HUES6 (cell line): Measurements from ENCODE around the gene ADGRD1.
"Not testable (repeated sequence)": the region's sequence is repeated elsewhere in the genome, so short reads cannot be mapped to it uniquely, and the experiment has no call there.

ENCODE experiments used
- H3K27ac ChIP-seq: 2 replicates; pipeline ENCODE4 v1.7.0; 2013; ENCODE audit warnings: low read depth, mild to moderate bottlenecking, low read length, inconsistent platforms
- H3K27me3 ChIP-seq: 2 replicates; pipeline ENCODE4 v1.6.1; 2013; ENCODE audit warnings: low read length; ENCODE audit not compliant: control insufficient read depth, insufficient read depth
- H3K36me3 ChIP-seq: 2 replicates; pipeline ENCODE4 v1.6.1; 2013; ENCODE audit warnings: low read length; ENCODE audit not compliant: control insufficient read depth, insufficient read depth
- H3K4me1 ChIP-seq: 2 replicates; pipeline ENCODE4 v1.6.1; 2013; ENCODE audit warnings: low read length; ENCODE audit not compliant: control insufficient read depth, insufficient read depth
- H3K4me3 ChIP-seq: 2 replicates; pipeline ENCODE4 v1.5.1; 2013; ENCODE audit warnings: low read depth, low read length
- H3K9ac ChIP-seq: one replicate; pipeline ENCODE4 v1.6.1; 2013; ENCODE audit warnings: mild to moderate bottlenecking, low read length
- H3K9me3 ChIP-seq: 2 replicates; pipeline ENCODE4 v1.6.1; 2013; ENCODE audit warnings: low read depth, low read length; ENCODE audit not compliant: control insufficient read depth, insufficient read depth

ADGRD1 gene

DNA sequence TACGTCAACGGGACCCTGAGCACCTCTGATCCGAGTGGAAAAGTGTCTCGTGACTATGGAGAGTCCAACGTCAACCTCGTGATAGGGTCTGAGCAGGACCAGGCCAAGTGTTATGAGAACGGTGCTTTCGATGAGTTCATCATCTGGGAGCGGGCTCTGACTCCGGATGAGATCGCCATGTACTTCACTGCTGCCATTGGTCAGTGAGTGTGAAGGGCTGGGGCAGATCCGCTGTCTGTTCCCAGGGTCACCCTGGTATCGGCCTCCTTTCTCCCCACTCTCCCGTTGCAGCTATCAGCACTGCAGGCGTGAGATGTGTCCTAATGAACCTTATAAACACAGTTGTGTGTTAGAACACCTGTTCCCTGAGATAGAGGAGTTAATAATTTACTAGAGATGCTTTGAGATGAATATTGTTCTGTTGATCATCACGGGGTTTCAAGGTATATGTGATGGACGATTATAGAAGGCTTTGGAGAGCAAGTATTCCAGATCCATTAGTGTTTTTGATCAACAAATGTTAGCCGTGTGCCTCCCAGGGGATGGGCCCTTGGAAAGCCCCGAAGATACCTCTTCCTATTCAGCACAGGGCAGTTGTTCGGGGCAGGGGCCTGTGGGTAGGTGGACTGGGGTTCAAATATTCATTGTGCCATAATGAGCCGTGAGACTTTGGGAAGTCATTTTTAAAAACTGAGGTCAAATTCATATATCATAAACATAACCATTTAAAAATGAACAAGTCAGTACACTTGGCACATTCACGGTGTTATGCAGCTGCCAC, 33.6 kb downstream of the ADGRD1 start:
- Histone ChIP-seq H3K27ac (no peak overlapping the region), H3K4me3 (no peak overlapping the region), H3K4me1 (no peaks in the 10 kb centered on the region), H3K27me3 (0 out of 2 replicates have a peak, but pooled peaks cover 4% of the 10 kb centered on the region), H3K36me3 (no peaks in the 10 kb centered on the region), H3K9me3 (no peaks in the 10 kb centered on the region), H3K9ac (no peak overlapping the region)

DNA sequence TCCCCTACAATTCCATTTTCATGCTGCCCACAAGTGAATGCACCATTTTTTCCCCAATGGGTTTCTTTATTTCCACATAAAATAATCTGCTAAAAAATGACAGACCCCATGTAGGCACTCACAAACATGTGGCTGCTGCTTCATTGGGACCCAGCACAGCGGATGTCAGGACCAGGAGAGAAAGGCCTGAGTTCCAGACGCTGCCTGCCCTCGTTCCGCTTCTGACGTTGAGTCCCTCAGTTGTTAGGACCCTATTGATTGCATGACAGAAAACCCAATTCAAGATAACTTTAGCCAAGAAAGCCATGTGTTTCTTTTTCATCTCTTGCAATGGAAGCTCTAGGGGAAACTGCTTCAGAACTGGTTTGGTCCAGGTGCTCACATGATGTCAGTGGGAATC, 34.6 kb downstream of the ADGRD1 start:
- no peaks in the 10 kb centered on the region for H3K4me1 ChIP-seq
- H3K4me3 ChIP-seq = no peak overlapping the region
- no peaks in the 10 kb centered on the region for H3K9me3 ChIP-seq
- H3K27me3 ChIP-seq = no peaks in the 10 kb centered on the region
- no peak overlapping the region for H3K9ac ChIP-seq
- no peak overlapping the region for H3K27ac ChIP-seq
- H3K36me3 ChIP-seq = no peaks in the 10 kb centered on the region

DNA sequence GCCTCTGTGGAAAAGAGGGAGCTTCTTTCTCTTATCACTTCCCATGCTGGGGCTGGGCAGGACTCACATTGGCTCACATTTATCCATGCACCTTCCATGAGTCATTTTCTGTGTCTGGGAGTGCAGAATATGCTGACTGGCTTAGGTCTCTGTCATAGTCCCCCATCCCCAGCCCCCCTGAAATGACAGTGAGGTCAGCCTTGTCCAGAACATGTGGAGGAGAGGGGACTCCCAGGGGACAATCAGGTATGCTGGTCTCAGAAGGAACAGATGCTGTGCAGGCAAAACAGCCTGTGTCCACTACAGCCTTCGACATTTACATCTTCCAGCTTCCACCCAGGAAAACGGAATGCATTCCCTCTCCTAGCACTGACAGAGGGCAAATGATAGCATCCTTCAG, 35.0 kb downstream of the ADGRD1 start:
- Histone ChIP-seq H3K27ac (no peak overlapping the region), H3K9ac (no peak overlapping the region), H3K4me1 (no peaks in the 10 kb centered on the region), H3K36me3 (no peaks in the 10 kb centered on the region), H3K9me3 (no peaks in the 10 kb centered on the region), H3K27me3 (no peaks in the 10 kb centered on the region), H3K4me3 (no peak overlapping the region)

DNA sequence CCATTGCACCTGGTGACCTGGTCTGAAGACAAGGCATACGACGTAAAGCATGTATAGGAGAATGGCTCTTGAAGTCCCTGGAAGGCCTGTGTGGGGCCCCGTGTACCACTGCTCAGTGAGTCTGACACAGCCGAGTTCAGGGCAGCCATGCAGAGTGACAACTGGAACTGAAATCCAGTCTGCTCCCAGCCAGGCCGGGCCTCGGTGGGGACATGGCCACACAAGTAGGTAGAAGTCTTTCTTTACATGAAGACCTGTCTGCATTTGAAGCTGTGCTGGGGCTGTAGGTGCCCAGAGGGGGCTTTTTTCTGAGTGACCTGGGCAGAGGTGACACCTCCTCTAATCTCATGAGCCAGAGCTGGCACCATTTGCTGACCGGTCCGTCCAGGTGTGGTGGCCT, 35.7 kb downstream of the ADGRD1 start:
- H3K36me3 ChIP-seq = no peaks in the 10 kb centered on the region
- peaks cover 4% of the 10 kb centered on the region; the same call in 1 of the 2 replicates for H3K9me3 ChIP-seq
- H3K9ac ChIP-seq = no peak overlapping the region
- H3K27ac ChIP-seq = no peak overlapping the region
- H3K4me1 ChIP-seq = no peaks in the 10 kb centered on the region
- no peak overlapping the region for H3K4me3 ChIP-seq
- no peaks in the 10 kb centered on the region for H3K27me3 ChIP-seq

DNA sequence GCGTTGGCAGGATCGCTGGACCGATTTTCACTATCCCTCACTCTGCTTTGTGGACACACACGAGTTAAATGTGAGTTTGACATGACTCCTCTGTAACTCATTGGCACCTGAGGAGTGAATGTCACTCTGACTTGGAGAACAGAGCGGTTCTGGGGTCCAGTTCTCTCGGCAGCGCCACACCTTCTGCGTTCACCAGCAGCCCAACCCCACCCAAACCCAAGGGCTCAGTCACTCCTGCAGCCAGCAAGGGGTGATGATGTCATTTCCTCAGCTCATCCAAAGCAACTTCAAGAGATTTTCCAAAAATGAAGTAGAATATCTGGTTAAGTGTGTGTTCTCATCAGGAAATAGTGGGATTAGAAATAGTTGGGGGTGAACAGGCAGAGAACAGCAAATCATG, 36.3 kb downstream of the ADGRD1 start:
- peaks cover 4% of the 10 kb centered on the region; the same call in 1 of the 2 replicates for H3K9me3 ChIP-seq
- no peaks in the 10 kb centered on the region for H3K27me3 ChIP-seq
- H3K36me3 ChIP-seq = no peaks in the 10 kb centered on the region
- H3K27ac ChIP-seq = no peak overlapping the region
- no peak overlapping the region for H3K9ac ChIP-seq
- no peak overlapping the region for H3K4me3 ChIP-seq
- H3K4me1 ChIP-seq = no peaks in the 10 kb centered on the region

DNA sequence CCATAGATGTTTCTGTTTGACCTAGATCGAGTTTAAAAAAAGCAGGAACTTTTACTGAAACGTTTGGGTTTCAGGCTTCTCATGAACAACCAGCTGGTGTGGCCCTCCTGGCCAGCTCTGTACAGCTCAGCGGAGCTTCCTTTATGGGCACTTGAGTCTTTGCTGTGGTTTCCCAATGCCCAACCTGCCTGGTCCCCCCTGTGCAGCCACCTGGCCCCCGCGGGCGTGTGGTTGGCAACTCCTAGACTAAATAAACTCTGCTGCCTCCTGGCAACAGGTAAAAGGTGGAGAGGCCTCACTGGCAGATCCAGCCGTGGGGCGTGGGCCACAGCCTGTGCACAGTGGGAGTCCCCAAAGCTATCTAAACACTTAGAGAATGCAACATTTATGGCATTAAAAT, 38.7 kb downstream of the ADGRD1 start:
- H3K27me3 ChIP-seq = no peaks in the 10 kb centered on the region
- H3K4me1 ChIP-seq = no peaks in the 10 kb centered on the region
- no peak overlapping the region for H3K9ac ChIP-seq
- peaks cover 7% of the 10 kb centered on the region; the same call in 1 of the 2 replicates for H3K9me3 ChIP-seq
- no peaks in the 10 kb centered on the region for H3K36me3 ChIP-seq
- no peak overlapping the region for H3K27ac ChIP-seq
- H3K4me3 ChIP-seq = no peak overlapping the region

DNA sequence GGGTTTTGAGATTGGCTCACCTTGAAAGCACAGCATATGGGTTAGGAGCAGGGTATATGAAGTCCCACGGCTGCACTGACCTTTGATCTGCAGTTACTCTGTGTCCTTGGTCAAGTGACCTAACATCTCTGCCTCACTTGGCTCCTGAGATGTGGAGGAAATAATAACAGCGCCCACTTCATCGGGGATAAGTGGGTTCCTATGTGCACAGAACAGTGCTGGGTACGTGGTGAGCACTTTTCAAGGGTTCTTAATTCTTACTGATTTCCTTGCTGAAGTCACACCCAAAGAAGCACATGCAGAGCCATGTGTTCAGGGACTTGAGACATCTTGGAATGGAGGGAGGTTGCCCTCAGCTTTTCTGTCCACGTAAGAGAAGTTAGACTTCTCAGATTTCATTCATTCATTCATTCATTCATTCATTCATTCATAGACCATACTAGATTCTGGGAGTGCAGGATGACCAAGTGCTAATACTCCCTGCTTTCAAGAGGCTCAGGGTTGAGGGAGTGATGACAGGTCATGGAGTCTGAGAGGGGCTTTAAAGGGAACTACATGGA, 39.4 kb downstream of the ADGRD1 start:
- H3K27me3 ChIP-seq = no peaks in the 10 kb centered on the region
- no peaks in the 10 kb centered on the region for H3K4me1 ChIP-seq
- H3K36me3 ChIP-seq = no peaks in the 10 kb centered on the region
- H3K27ac ChIP-seq = no peak overlapping the region
- H3K4me3 ChIP-seq = no peak overlapping the region
- H3K9me3 ChIP-seq = peaks cover 9% of the 10 kb centered on the region
- no peak overlapping the region for H3K9ac ChIP-seq

DNA sequence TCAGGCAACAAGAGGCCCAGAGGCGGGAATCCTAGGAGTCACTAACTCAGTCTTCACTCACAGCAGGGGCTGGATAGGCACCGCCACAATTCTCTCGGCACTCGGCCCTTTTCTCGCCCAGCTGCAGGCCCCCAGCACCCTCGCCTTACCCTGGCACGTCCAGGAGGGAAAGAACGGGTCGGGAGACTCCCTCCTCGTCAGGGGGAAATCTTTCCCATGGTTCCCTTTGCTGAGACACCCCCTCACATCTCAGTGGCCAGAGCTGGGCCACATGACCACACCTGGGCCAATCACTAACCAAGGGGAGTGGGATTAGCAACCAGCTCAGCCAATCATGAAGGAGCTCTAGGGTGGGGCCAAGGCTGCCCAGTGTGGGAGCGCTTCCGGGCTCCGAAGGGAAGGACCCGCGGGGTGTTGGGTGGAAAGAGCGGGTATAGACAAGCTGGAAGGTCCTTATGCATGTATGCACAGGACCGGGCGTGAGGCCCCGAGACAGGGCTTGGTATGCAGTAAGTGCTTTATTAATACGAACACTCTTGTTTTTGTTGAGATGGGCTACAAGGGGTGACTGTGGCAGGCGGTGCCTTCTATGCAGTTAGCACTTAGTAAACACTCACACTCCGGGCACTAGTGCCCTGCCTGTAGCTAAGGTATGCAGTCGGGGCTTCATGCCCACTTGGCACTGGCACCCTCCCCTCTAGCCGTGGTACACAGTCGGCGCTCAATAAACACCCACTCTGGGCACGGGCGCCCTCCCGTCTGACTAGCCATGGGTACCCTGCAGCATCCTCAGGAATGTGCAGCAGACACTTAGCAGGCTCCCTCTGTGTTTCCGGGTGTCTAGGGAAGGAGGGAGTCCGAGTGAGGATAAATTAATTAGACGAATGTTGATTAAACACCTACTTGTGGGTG, 40.3 kb downstream of the ADGRD1 start:
- Histone ChIP-seq H3K27ac (no peak overlapping the region), H3K9me3 (peaks cover 17% of the 10 kb centered on the region), H3K27me3 (no peaks in the 10 kb centered on the region), H3K4me1 (no peaks in the 10 kb centered on the region), H3K4me3 (no peak overlapping the region), H3K9ac (no peak overlapping the region), H3K36me3 (no peaks in the 10 kb centered on the region)

DNA sequence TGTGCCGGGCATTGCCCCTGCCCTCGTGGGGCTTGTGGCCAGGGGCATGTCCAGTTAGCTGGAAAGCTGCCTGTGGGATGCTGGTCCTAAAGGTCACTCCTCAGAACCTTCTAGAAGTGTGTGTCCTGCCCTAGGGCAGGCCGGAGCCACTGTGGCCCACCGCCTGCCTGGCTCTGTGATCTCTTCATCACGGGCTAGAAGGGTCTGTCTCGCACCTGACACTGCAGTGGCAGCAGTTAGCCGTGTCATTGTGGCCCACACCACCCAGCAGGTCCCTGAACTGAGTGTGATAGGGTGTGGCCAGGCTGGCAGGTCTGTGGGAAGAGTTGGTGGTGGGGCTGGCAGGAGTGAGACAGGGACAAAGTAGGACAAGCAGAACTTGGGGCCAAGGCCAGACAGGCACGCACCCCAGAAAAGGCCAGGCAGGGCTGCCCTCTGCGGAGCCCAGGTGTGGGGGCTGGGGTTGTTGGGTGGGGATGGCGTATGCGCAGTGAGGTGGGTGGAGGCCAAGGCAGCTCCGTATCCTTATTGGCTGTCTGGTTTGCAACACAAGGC, 41.2 kb downstream of the ADGRD1 start:
- H3K4me1 ChIP-seq = no peaks in the 10 kb centered on the region
- H3K9ac ChIP-seq = no peak overlapping the region
- no peaks in the 10 kb centered on the region for H3K27me3 ChIP-seq
- no peak overlapping the region for H3K27ac ChIP-seq
- no peak overlapping the region for H3K4me3 ChIP-seq
- H3K9me3 ChIP-seq = peaks cover 25% of the 10 kb centered on the region
- H3K36me3 ChIP-seq = no peaks in the 10 kb centered on the region

DNA sequence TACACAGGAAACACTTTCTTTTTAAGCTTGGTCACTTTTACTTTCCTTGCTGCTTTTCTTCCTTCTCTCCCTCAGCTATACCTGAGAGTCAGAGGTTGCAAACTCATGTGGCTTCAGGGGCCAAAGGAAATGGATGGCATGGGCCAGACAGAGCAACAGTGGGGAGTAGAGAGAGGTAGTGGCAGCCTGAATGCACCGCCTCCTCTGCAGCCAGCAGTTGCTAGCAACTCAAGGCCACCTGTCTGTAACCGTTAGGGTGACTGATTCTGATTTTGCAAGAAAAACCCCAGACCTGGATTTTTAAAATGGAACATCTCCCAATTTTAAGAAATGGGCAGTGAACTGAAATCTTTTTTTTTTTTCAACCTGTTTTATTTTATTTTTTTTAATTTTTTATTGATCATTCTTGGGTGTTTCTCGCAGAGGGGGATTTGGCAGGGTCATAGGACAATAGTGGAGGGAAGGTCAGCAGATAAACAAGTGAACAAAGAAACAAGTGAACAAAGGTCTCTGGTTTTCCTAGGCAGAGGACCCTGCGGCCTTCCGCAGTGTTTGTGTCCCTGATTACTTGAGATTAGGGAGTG, 41.8 kb downstream of the ADGRD1 start:
- H3K27me3 ChIP-seq, H3K4me3 ChIP-seq, H3K4me1 ChIP-seq, H3K27ac ChIP-seq, H3K36me3 ChIP-seq, H3K9ac ChIP-seq: not testable (repeated sequence)
- H3K9me3 ChIP-seq = peaks cover 29% of the 10 kb centered on the region
